ENCODE measurements around the gene HSD17B1.

DNA sequence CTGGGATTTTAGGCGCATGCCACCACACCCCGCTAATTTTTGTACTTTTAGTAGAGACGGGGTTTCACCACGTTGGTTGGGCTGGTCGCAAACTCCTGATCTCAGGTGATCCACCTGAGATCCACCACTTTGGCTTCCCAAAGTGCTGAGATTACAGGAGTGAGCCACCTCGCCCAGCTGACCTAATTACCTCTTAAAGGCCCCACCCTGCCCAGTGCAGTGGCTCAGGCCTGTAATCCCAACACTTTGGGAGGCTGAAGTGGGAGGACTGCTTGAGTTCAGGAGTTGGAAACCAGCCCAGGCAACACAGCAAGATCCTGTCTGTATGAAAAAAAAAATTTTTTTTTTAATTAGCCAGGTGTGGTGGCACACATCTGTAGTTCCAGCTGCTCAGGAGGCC lies 6.4 kb downstream of the HSD17B1 start:
- TF ChIP-seq EP300 (IDR thresholded peaks at IDR 0.05) (no peak), POLR2A (IDR thresholded peaks at IDR 0.05) (no peak)
